ENCODE results near the gene PTPN13.

PTPN13 gene

DNA sequence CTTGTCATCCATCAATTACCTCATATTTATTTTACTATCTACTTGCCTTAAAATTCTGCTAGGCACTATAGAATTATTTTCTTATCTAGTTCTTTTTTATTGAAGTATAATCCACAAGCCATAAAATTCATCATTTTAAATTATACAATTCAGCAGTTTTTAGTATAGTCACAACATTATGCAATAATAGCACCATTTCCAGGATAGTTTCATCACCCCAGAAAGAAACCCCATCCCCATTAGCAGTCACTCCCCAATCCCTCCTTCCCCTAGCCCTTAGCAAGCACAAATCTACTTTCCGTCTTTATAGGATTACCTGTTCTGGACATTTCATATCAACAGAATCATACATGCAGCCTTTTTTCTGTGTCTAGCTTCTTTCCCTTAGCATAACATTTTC lies 239.5 kb downstream of the PTPN13 start:
- no peak overlapping the region for H3K4me3 ChIP-seq (ENCODE audit: low read depth, low read length)
- DNase-seq (ENCODE audit: low read depth) = no peak
- TF ChIP-seq, protein P1, sequence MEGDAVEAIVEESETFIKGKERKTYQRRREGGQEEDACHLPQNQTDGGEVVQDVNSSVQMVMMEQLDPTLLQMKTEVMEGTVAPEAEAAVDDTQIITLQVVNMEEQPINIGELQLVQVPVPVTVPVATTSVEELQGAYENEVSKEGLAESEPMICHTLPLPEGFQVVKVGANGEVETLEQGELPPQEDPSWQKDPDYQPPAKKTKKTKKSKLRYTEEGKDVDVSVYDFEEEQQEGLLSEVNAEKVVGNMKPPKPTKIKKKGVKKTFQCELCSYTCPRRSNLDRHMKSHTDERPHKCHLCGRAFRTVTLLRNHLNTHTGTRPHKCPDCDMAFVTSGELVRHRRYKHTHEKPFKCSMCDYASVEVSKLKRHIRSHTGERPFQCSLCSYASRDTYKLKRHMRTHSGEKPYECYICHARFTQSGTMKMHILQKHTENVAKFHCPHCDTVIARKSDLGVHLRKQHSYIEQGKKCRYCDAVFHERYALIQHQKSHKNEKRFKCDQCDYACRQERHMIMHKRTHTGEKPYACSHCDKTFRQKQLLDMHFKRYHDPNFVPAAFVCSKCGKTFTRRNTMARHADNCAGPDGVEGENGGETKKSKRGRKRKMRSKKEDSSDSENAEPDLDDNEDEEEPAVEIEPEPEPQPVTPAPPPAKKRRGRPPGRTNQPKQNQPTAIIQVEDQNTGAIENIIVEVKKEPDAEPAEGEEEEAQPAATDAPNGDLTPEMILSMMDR (IDR thresholded peaks at IDR 0.05; ENCODE audit: low read depth, low read length) = no peak
- TF ChIP-seq MAX (IDR thresholded peaks at IDR 0.05; ENCODE audit: low read depth, low read length) (no peak), MYC (IDR thresholded peaks at IDR 0.05; ENCODE audit: low read depth, low read length) (no peak), POLR2A (IDR thresholded peaks at IDR 0.05; ENCODE audit: extremely low read depth, insufficient read length) (no peak)

- no peak overlapping the region for H3K4me3 ChIP-seq (ENCODE audit: low read depth, low read length)
- TF ChIP-seq, protein P1 (IDR thresholded peaks at IDR 0.05; ENCODE audit: low read depth, low read length) = no peak
- TF ChIP-seq MYC (IDR thresholded peaks at IDR 0.05; ENCODE audit: low read depth, low read length) (no peak), POLR2A (IDR thresholded peaks at IDR 0.05; ENCODE audit: extremely low read depth, insufficient read length) (no peak), MAX (IDR thresholded peaks at IDR 0.05; ENCODE audit: low read depth, low read length) (no peak)
- no peak for DNase-seq (ENCODE audit: low read depth)
These were observed 240.8 kb downstream of the PTPN13 start for GRCh38 chr4:86834901-86835300.

GRCh38 chr4:86835677-86836076 lies 241.6 kb downstream of the PTPN13 start:
- TF ChIP-seq MYC (IDR thresholded peaks at IDR 0.05; ENCODE audit: low read depth, low read length) = no peak
- TF ChIP-seq MAX (IDR thresholded peaks at IDR 0.05; ENCODE audit: low read depth, low read length) = no peak
- TF ChIP-seq, protein P1 (IDR thresholded peaks at IDR 0.05; ENCODE audit: low read depth, low read length) = no peak
- TF ChIP-seq POLR2A (IDR thresholded peaks at IDR 0.05; ENCODE audit: extremely low read depth, insufficient read length) = no peak
- no peak for DNase-seq (ENCODE audit: low read depth)
- no peak overlapping the region for H3K4me3 ChIP-seq (ENCODE audit: low read depth, low read length)

DNA sequence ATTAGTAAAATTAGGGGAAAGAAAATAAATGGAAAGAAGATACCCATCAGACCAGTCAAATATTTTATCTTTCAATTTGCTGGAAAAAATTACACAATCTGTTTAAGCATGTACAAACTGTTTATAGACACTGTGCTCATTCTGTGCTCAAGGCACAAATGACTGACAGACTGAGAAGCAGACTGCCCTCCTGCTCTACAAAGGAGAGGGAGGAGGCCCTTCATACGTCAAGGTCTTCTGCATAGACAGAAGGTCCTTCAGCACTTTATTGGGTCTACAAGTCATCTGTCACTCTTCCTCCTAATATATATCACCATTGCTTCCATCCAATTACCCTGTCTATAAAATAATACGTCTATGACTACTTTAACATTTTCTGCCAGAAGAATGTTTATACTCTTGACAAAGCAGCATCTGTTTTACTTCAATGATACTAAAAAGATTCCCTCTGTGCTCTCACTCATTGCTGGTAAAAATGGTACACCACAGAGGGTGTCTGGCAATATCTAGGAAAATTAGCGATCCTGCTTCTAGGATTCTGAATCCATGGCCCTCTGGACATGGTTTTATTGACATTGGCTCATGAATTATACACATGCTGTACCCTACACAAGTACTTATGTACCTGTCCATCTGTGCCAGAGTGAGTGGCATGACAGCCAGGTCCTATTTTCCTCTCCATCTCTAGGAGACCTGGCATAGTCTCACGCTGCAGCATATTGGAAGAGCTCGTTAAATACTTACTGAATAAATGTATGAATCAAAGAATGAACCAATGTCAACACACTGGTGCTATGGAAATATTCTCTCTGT lies 243.8 kb downstream of the PTPN13 start:
- TF ChIP-seq POLR2A (IDR thresholded peaks at IDR 0.05; ENCODE audit: extremely low read depth, insufficient read length) (no peak), MAX (IDR thresholded peaks at IDR 0.05; ENCODE audit: low read depth, low read length) (no peak), MYC (IDR thresholded peaks at IDR 0.05; ENCODE audit: low read depth, low read length) (no peak)
- TF ChIP-seq, protein P1 (IDR thresholded peaks at IDR 0.05; ENCODE audit: low read depth, low read length) = no peak
- H3K4me3 ChIP-seq (ENCODE audit: low read depth, low read length) = no peak overlapping the region
- DNase-seq (ENCODE audit: low read depth) = no peak

- H3K4me3 ChIP-seq (ENCODE audit: low read depth, low read length) = no peak overlapping the region
- TF ChIP-seq MAX (IDR thresholded peaks at IDR 0.05; ENCODE audit: low read depth, low read length) (no peak), POLR2A (IDR thresholded peaks at IDR 0.05; ENCODE audit: extremely low read depth, insufficient read length) (no peak), MYC (IDR thresholded peaks at IDR 0.05; ENCODE audit: low read depth, low read length) (no peak)
- TF ChIP-seq, protein P1 (IDR thresholded peaks at IDR 0.05; ENCODE audit: low read depth, low read length) = no peak
- DNase-seq (ENCODE audit: low read depth) = no peak
These were observed 246.7 kb downstream of the PTPN13 start for GRCh38 chr4:86840858-86841257.

All from NB4 (cell line).